Kidney tubule cell (primary cell): Measurements from ENCODE around the gene OR10AD1.
"Not testable (repeated sequence)": the region's sequence is repeated elsewhere in the genome, so short reads cannot be mapped to it uniquely, and the experiment has no call there.

ENCODE experiments used
- DNase-seq: peaks from one replicate; pipeline ENCODE4 v3.0.0-alpha.2; 2018; ENCODE audit warnings: low spot score

Gene OR10AD1

DNA sequence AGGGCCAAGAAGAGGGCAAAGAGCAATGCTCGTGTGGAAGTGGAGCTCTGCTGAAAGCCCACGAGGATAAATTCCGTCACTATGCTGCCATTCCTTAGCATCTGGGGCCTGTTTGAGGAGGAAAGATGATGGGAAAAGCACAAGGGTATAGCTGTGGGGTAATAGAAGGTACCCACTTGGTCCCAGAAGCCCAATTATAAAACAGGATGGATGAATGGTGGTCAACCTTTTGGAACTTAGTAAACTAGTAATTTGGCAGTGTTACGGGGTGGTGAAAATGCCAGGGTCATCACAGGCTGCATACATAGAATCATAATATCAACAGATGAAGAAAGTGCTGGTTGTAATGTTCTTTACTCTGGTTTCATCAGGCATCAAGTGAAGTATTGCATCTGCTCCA lies at the start of gene OR10AD1:
OR10AD1 (minus strand) TSS at position 101 of the 400 bp plus-strand sequence; CDS start at position 101, 0 bp downstream.
- no peak for DNase-seq

DNA sequence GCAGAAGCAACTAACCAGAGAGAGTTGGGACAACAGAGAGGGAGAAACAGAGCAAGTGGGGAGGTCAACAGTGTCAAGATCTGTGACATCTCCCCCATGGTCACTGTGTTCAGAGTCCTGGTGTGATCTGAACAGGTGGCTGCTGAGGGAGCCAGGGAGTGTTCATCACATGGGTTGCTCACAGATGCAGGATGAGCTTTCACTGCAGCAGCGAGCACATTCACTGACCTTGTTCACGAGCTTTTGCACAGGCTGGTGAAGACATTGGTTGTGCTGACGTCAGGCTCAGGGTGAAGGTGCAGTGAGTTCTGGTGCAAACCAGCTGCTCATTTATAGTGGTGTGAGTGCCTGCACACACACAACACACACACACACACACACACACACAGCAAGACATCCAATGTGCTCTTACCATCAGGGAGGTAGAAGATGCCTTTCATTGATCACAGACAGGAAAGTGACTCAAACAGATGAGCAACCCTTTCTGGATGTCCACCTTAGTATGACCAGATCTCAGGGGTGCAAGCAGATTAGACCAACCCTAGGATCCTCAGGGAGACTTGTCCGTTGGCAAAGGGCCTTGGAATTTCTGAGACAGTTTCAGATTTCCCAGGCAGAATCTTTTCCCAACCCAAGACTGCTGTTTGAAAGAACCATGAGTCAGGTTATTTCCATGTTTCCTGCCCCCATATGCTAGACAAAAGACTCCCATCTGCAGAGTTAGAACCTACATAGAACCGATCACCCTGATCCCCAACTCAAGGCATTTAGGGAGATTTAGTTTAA lies 44.3 kb upstream of the OR10AD1 start:
- DNase-seq, result no peak

DNA sequence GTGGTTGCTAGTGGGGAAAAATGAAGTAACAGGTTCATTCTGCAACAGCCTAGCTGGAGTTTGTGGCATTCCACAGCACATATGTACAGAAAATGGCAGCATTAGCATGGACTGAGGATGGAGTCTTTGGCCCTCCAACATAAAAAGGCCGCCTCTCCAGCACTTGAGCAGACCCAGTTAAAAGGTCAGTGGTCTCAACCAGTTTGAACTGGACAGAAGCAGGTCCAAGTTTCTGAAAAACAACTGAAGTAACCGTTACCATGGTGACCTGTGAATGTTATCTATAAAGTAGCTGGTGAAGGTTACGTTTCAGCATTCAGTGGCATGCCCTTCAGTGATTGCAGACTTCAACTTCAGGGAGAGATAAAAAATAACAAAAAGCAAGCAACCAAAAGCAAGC lies 34.1 kb upstream of the OR10AD1 start:
- DNase-seq, result no peak

GRCh38 chr12:48235796-48236333 lies 32.8 kb upstream of the OR10AD1 start:
- no peak for DNase-seq

- not testable (repeated sequence) for DNase-seq
Observed at GRCh38 chr12:48231169-48231958, 28.3 kb upstream of the OR10AD1 start.

GRCh38 chr12:48224533-48224932 lies 21.4 kb upstream of the OR10AD1 start:
- not testable (repeated sequence) for DNase-seq

DNA sequence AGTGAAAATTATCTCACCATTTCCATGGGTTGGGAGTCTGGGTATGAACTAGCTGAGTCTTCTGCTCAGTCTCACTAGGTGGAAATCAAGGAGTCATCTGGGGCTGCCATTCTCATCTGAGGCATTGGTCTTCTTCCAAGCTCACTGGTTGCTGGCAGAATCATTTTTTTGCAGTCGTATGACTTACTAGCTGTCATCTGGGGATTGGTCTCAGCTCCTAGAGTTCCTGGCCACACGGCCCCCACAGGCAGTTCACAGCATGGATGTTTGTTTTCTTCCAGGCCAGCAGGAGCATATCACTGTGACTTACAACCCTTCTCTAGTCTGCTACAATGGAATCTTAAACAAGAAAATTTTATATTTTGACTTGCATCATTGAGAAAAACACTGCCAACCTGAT lies 18.6 kb upstream of the OR10AD1 start:
- no peak for DNase-seq

- no peak for DNase-seq
Observed at GRCh38 chr12:48220701-48221100, 17.6 kb upstream of the OR10AD1 start.

DNA sequence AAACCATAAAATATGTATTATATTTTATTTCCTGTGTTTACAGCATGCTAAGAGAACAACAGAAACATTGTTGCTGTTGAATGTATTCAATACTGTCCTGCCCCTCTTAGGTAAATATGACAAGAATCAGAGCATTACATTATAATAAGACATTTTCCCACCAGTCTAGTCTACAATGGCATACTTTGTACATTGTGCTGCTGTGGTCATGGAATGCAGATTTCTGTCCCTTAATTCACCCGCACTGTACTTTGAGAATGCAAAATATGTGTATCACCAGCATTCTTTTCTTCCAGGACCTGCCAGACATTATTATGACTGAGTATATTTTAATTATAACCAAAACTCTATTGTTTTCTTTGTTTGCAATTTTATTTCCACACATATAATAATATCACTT lies 16.5 kb upstream of the OR10AD1 start:
- no peak for DNase-seq

DNA sequence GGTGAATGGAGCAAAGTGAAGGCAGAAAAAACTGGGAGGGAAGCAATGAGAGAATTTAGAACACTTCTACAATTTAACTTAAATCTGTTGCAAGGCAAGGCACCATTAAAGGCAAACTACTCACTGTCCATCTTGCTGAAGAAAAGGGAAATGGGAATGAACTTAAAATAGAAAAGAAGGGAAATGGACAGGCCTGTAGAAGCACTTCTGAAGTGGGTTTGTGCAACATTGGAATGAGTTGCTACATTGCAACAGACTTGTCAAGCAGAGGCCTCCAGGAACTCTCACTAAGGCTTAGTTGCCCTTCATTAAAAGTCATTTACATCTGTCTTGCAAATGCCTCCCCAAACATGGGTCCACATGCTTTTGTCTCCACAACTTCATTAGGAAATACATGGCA lies 13.7 kb upstream of the OR10AD1 start:
- DNase-seq, result no peak

DNA sequence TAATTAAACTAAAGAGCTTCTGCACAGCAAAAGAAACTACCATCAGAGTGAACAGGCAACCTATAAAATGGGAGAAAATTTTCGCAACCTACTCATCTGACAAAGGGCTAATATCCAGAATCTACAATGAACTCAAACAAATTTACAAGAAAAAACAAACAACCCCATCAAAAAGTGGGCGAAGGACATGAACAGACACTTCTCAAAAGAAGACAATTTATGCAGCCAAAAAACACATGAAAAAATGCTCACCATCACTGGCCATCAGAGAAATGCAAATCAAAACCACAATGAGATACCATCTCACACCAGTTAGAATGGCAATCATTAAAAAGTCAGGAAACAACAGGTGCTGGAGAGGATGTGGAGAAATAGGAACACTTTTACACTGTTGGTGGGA lies 6.4 kb upstream of the OR10AD1 start:
- DNase-seq, result not testable (repeated sequence)

DNA sequence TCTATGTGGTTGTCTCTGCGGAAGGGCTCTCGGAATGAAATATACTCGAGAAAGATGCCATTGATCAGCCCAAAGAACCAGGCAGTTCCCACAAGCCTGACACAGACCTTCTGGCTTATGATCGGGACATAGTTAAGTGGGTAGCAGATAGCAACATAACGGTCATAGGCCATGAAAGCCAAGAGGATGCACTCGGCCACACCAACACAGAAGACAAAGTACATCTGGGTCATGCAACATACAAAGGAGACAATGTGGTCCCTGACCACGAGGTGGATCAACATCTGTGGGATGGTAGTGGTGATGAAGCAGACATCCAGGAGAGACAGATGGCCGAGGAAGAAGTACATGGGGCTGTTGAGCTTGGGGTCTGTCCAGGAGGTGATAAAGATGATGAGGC lies 326 bp downstream of the OR10AD1 start:
- no peak for DNase-seq

DNA sequence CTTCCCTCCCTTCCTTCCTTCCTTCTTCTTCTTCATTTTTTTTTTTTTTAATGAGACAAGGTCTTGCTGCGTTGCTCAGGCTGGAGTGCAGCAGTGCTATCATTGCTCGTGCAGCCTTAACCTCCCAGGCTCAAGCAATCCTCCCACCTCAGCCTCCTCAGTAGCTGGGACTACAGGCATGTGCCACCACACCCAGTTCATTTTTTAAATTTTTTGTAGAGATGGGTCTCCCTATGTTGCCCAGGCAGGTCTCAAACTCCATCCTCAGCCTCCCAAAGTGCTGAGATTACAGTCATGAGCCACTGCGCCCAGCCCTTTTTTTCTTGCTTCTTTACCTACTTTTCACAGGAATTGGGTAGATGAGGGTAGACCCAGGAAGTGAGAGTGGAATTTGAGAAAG lies 1.6 kb downstream of the OR10AD1 start:
- no peak for DNase-seq

GRCh38 chr12:48201091-48201490 lies 2.0 kb downstream of the OR10AD1 start:
- no peak for DNase-seq

DNA sequence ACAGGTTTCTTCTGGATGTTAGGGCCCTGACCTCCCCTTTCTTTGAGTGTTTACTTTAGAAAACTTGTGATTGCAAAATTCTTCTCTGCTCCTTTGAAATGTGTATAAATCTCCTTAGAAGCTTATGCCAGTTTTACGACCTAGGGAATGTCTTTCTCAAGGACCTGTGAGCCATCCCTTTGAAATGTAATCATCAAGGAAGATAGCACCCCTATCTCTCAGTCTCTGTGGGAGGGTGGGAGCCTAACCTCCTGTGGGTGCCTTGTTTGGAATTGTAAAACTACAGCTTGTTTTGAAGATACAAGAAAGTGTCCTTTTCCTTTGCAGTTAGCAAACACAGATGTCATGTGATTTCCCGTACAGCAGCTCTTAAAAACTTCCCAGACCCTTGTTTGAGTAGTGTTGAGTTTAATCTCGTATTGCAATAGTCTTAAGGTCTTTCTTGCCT lies 3.3 kb downstream of the OR10AD1 start:
- no peak for DNase-seq

DNA sequence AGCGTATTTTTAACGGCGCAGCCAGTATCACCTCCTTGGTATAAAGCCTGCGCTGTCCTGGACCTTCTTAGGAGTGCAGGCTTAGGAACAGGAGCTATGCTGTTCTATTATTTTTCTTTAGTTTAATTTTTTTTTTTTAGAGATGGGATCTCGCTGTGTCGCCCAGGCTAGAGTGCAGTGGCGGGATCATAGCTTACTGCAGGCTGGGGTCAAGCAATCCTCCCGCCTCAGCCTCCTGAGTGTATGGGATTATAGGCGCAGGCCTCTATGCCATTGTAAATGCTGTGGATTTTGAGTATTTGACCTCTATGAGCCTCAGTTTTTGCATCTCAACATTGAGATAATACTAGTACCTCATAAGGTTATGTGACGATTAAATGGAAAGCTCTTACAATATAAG lies 4.1 kb downstream of the OR10AD1 start:
- DNase-seq, result no peak

DNA sequence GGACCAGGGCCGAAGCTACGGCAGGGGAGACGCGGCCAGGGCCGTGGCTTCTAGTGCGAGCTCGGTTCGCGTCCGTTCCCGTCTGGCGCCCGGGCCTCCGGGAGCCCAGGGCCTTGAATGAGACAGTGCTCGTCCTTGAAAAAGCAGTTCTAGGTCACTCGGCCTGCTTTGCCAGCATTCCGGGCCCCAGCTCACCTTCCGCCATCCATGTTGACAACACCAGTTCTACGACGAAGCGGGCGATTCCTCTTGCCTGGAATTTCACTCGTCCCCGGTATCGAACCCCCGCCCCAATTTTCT lies 4.5 kb downstream of the OR10AD1 start:
- no peak for DNase-seq

- DNase-seq, result peak; percentile 95
Observed at GRCh38 chr12:48197971-48198671, 5.0 kb downstream of the OR10AD1 start.

DNA sequence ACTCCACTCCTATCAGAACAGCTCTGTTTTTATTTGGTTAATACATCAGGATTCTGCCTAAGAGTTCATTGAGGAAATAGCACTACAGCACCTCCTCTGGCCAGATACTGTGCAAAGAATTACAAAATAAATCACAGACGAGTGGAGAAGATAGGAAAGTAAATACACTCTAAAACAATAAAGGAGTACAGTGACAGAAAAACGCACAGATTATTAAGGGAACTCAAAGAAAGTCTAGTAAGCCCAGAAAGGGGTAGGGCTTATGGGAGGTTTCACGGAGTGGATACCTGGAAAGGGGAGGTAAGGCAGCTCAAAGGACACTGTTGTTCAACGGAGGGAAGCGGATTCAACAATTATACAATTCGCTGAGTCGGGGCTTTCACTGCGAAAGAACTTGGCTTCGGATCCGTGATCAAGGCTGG lies 5.5 kb downstream of the OR10AD1 start:
- peak; percentile 56 for DNase-seq

GRCh38 chr12:48194799-48195201 lies 8.3 kb downstream of the OR10AD1 start:
- no peak for DNase-seq

DNA sequence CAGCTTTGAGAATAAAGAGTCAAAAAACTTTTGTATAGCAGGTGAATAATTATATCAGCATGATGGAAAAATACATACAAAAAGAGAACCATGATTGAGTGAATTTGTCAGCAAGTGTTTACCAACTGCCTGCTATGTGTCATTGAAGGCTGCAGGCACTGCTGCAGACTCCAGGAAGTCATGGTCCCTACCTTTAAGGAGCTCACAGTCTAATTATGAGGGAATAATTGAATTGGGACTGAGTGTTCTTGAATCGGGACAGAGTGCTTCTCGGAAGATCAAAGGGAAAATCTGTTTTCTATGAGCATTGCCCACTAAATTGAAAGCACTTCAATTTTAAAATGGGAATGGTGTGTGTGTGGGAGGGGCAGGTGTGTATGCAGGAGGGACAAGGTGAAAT lies 9.5 kb downstream of the OR10AD1 start:
- peak; percentile 21 for DNase-seq

DNA sequence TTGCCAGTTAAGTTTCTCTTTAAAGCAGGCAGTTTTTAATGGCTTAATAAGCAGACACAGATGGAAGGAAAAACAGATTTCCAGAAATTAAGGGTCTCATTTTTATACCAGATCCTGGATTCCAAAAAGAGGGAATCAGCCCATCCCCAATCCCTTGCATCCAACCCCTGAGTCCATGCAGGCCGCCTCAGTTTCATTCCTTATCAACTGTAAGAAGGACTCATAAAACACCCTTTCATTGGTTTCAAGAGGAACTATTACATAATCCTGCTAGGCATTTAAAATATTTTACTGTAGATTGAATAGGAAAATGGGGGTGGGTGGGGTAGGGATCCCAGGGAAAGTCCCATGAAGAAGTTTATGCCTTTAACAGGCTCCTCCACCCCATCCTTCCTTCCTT lies 10.2 kb downstream of the OR10AD1 start:
- no peak for DNase-seq

GRCh38 chr12:48191096-48191495 lies 12.0 kb downstream of the OR10AD1 start:
- DNase-seq, result no peak
